Measurements from ENCODE around the gene AK8.
"Not testable (repeated sequence)": the region's sequence is repeated elsewhere in the genome, so short reads cannot be mapped to it uniquely, and the experiment has no call there.

The AK8 gene

DNA sequence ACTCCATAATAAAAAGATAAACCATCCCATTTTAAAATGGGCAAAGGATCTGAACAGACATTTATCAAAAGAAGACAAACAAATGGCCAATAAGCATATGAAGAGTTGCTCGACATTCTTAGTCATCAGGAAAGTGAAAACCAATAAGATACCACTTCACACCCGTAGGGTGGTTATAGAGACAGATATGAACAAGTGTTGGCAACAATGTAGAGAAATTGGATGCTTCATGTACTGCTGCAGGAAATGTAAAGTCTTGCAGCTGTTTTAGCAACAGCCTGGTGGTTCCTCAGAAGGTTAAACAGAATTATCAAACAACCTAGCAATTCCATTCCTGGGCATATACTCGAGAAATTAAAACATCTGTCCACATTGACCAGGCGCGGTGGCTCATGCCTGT, 165.3 kb downstream of the AK8 start:
- peaks cover 8% of the 10 kb centered on the region for H3K27me3 Mint-ChIP-seq
- H3K4me1 Mint-ChIP-seq (ENCODE audit: low read depth): peaks cover 3% of the 10 kb centered on the region
- no peak overlapping the region for H3K27ac Mint-ChIP-seq
- no peaks in the 10 kb centered on the region for H3K9me3 Mint-ChIP-seq (ENCODE audit: low read depth)
- no peaks in the 10 kb centered on the region for H3K36me3 Mint-ChIP-seq
- H3K4me3 Mint-ChIP-seq: no peak overlapping the region

- Mint-ChIP-seq H3K36me3 (no peaks in the 10 kb centered on the region), H3K4me3 (no peak overlapping the region), H3K4me1 (ENCODE audit: low read depth) (no peaks in the 10 kb centered on the region), H3K27me3 (peaks cover 3% of the 10 kb centered on the region), H3K27ac (no peak overlapping the region), H3K9me3 (ENCODE audit: low read depth) (no peaks in the 10 kb centered on the region)
These were observed 166.2 kb downstream of the AK8 start for GRCh38 chr9:132711846-132712245.

GRCh38 chr9:132711152-132711551, 166.9 kb downstream of the AK8 start:
- not testable (repeated sequence) for H3K4me1 Mint-ChIP-seq (ENCODE audit: low read depth); H3K4me3 Mint-ChIP-seq; H3K27me3 Mint-ChIP-seq; H3K9me3 Mint-ChIP-seq (ENCODE audit: low read depth); H3K27ac Mint-ChIP-seq; H3K36me3 Mint-ChIP-seq

- H3K27ac Mint-ChIP-seq: no peak overlapping the region
- H3K36me3 Mint-ChIP-seq: no peaks in the 10 kb centered on the region
- no peak overlapping the region for H3K4me3 Mint-ChIP-seq
- no peaks in the 10 kb centered on the region for H3K4me1 Mint-ChIP-seq (ENCODE audit: low read depth)
- peaks cover 3% of the 10 kb centered on the region for H3K27me3 Mint-ChIP-seq
- H3K9me3 Mint-ChIP-seq (ENCODE audit: low read depth): no peaks in the 10 kb centered on the region
These were observed 167.8 kb downstream of the AK8 start for GRCh38 chr9:132710333-132710732.

DNA sequence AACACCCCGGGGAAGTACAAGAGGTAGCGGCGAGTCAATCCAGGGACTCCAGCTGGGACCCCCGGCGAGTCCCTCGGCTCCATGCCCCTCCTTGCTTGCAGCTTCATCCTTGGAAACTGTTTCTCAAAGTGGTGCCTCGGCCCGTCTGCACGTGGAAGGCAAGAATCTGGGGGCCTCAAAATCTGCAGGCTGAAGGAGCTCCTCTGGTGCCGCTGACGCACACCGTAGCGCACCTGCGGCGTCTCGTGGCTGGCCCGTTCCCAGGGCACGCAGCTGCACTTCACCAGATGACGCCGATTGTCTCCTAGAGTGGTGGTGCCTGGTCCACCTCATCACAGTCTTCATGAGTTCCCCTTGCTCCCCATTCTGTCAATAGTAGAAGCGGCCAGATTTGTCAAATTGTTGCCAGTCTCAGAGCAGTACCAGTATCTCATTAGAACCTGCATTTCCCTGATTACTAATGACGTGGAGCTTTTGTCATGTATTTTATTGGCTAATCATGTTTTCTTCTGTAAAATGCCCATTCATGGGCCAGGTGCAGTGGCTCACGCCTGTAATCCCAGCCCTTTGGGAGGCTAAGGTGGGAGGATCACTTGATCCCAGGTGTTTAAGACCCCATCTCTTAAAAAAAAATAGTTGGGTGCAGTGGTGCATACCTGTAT, 169.2 kb downstream of the AK8 start:
- Mint-ChIP-seq H3K4me1 (ENCODE audit: low read depth) (no peaks in the 10 kb centered on the region), H3K27ac (no peak overlapping the region), H3K4me3 (no peak overlapping the region), H3K27me3 (peaks cover 3% of the 10 kb centered on the region), H3K9me3 (ENCODE audit: low read depth) (no peaks in the 10 kb centered on the region), H3K36me3 (no peaks in the 10 kb centered on the region)

- Mint-ChIP-seq H3K27ac (no peak overlapping the region), H3K9me3 (ENCODE audit: low read depth) (no peaks in the 10 kb centered on the region), H3K4me3 (no peak overlapping the region), H3K36me3 (no peaks in the 10 kb centered on the region), H3K27me3 (no peaks in the 10 kb centered on the region), H3K4me1 (ENCODE audit: low read depth) (no peaks in the 10 kb centered on the region)
These were observed 169.8 kb downstream of the AK8 start for GRCh38 chr9:132708239-132708638.

DNA sequence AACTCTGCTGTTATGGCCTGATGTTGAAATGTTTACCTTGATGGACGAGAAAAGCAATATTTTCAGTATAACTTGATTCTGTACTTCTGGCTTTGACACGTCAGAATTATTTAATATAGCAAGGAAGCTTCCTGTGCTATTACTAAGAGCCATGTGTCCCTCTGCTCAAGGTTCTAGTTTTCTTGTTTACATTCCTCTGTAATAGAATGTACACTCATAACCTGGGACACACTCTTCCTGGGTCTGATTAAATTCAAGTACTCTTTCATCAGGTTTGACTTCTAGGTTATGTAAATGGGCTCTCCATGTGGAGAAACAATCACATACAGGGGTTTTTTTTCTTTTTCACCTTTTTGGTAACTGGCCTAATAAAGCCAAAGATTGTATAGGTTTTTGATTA, 174.7 kb downstream of the AK8 start:
- H3K36me3 Mint-ChIP-seq: peaks cover 3% of the 10 kb centered on the region
- peaks cover 2% of the 10 kb centered on the region for H3K27me3 Mint-ChIP-seq
- H3K27ac Mint-ChIP-seq: no peak overlapping the region
- no peaks in the 10 kb centered on the region for H3K4me1 Mint-ChIP-seq (ENCODE audit: low read depth)
- H3K9me3 Mint-ChIP-seq (ENCODE audit: low read depth): peaks cover 3% of the 10 kb centered on the region
- H3K4me3 Mint-ChIP-seq: no peak overlapping the region

GRCh38 chr9:132702254-132702653, 175.8 kb downstream of the AK8 start:
- Mint-ChIP-seq H3K27ac (no peak overlapping the region), H3K27me3 (peaks cover 4% of the 10 kb centered on the region), H3K9me3 (ENCODE audit: low read depth) (peaks cover 14% of the 10 kb centered on the region), H3K4me3 (no peak overlapping the region), H3K4me1 (ENCODE audit: low read depth) (no peaks in the 10 kb centered on the region), H3K36me3 (peaks cover 10% of the 10 kb centered on the region)

GRCh38 chr9:132699956-132700355, 178.1 kb downstream of the AK8 start:
- Mint-ChIP-seq H3K36me3 (peaks cover 10% of the 10 kb centered on the region), H3K27me3 (peaks cover 4% of the 10 kb centered on the region), H3K4me1 (ENCODE audit: low read depth) (no peaks in the 10 kb centered on the region), H3K9me3 (ENCODE audit: low read depth) (peaks cover 23% of the 10 kb centered on the region), H3K27ac (no peak overlapping the region), H3K4me3 (no peak overlapping the region)

GRCh38 chr9:132698989-132699388, 179.1 kb downstream of the AK8 start:
- Mint-ChIP-seq H3K4me3 (no peak overlapping the region), H3K9me3 (ENCODE audit: low read depth) (peaks cover 26% of the 10 kb centered on the region), H3K4me1 (ENCODE audit: low read depth) (peaks cover 4% of the 10 kb centered on the region), H3K27ac (no peak overlapping the region), H3K27me3 (peaks cover 4% of the 10 kb centered on the region), H3K36me3 (peaks cover 14% of the 10 kb centered on the region)

DNA sequence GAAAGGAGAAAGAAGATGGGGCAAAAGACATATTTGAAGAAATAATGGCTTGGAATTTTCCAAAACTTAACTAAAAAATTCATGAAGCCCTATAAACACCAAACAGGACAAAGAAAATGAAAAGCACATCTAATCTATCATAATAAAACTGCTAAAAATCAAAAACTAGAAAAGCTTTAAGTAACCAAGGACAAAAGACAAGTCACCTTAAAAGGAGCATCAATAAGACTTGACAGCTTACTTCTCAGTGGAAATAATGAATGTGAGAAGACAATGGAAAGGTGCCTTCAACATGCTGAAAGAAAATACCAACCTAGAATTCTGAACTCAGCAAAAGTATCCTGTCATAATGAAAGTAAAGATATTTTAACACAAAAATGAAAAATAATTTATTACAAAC, 180.9 kb downstream of the AK8 start:
- Mint-ChIP-seq H3K36me3 (peaks cover 18% of the 10 kb centered on the region), H3K27ac (no peak overlapping the region)

GRCh38 chr9:132694144-132694543, 183.9 kb downstream of the AK8 start:
- peaks cover 4% of the 10 kb centered on the region for H3K27me3 Mint-ChIP-seq

More for the DNA sequence above, 180.9 kb downstream of the AK8 start:
- H3K4me1 Mint-ChIP-seq (ENCODE audit: low read depth): peaks cover 4% of the 10 kb centered on the region
- peaks cover 27% of the 10 kb centered on the region for H3K9me3 Mint-ChIP-seq (ENCODE audit: low read depth)
- H3K27me3 Mint-ChIP-seq: peaks cover 4% of the 10 kb centered on the region
- H3K4me3 Mint-ChIP-seq: no peak overlapping the region

DNA sequence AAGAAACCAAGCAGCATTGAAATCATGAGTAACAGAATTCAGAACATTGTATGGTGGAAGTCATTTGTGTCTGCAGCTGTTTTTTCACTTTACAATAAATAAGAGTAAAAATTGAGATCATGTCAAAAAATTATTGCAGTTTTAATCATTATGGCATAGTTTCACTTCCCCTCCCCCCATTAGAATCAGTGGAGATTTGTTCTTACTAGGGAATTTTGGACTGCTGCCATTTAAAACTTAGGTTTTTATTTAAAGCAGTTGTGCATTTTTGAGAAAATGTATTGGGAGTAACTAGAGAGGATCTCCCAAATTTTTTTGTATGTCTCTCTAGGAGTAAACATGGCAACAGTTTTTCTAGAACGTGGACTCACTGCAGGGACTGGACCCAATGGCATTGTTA, 187.4 kb downstream of the AK8 start:
- Mint-ChIP-seq H3K36me3 (peaks cover 22% of the 10 kb centered on the region), H3K27me3 (no peaks in the 10 kb centered on the region), H3K9me3 (ENCODE audit: low read depth) (peaks cover 4% of the 10 kb centered on the region), H3K27ac (no peak overlapping the region), H3K4me3 (no peak overlapping the region), H3K4me1 (ENCODE audit: low read depth) (peaks cover 4% of the 10 kb centered on the region)

More at GRCh38 chr9:132694144-132694543, 183.9 kb downstream of the AK8 start:
- Mint-ChIP-seq H3K4me1 (ENCODE audit: low read depth) (peaks cover 4% of the 10 kb centered on the region), H3K4me3 (no peak overlapping the region), H3K36me3 (peaks cover 24% of the 10 kb centered on the region), H3K27ac (no peak overlapping the region), H3K9me3 (ENCODE audit: low read depth) (peaks cover 27% of the 10 kb centered on the region)

GRCh38 chr9:132683873-132684272, 194.2 kb downstream of the AK8 start:
- H3K9me3 Mint-ChIP-seq (ENCODE audit: low read depth): no peaks in the 10 kb centered on the region
- H3K27me3 Mint-ChIP-seq: no peaks in the 10 kb centered on the region
- peaks cover 24% of the 10 kb centered on the region for H3K36me3 Mint-ChIP-seq
- no peak overlapping the region for H3K4me3 Mint-ChIP-seq
- peaks cover 23% of the 10 kb centered on the region for H3K4me1 Mint-ChIP-seq (ENCODE audit: low read depth)
- no peak overlapping the region for H3K27ac Mint-ChIP-seq

GRCh38 chr9:132681561-132681960, 196.5 kb downstream of the AK8 start:
- peak overlapping the region; percentile 54 for H3K27ac Mint-ChIP-seq
- H3K9me3 Mint-ChIP-seq (ENCODE audit: low read depth): no peaks in the 10 kb centered on the region
- H3K36me3 Mint-ChIP-seq: peaks cover 18% of the 10 kb centered on the region
- H3K4me3 Mint-ChIP-seq: no peak overlapping the region
- H3K27me3 Mint-ChIP-seq: no peaks in the 10 kb centered on the region
- H3K4me1 Mint-ChIP-seq (ENCODE audit: low read depth): peaks cover 29% of the 10 kb centered on the region

- Mint-ChIP-seq H3K9me3 (ENCODE audit: low read depth) (no peaks in the 10 kb centered on the region), H3K4me3 (peak overlapping the region; percentile 23), H3K27me3 (no peaks in the 10 kb centered on the region), H3K27ac (peak overlapping the region; percentile 70), H3K36me3 (peaks cover 15% of the 10 kb centered on the region), H3K4me1 (ENCODE audit: low read depth) (peaks cover 38% of the 10 kb centered on the region)
These were observed 198.0 kb downstream of the AK8 start for GRCh38 chr9:132679946-132680625.

Data from activated naive CD8-positive, alpha-beta T cell (primary cell).